Muscle of leg (tissue), 11 donors: ENCODE measurements around the gene TGM1. TPM values are rescaled to one million over a fixed set of nuclear protein-coding genes. Genes with fewer than 3 reads are reported as not detected.
A peak's percentile ranks its signal among the peaks of the same experiment; 100 is the strongest.
"Not testable (repeated sequence)": the region's sequence is repeated elsewhere in the genome, so short reads cannot be mapped to it uniquely, and the experiment has no call there.

ENCODE experiments used
- DNase-seq: peaks from one replicate; pipeline ENCODE4 v3.0.0; 2013
- H3K27ac ChIP-seq: one replicate; pipeline ENCODE4 v1.5.1; 2013; ENCODE audit warnings: mild to moderate bottlenecking, low read length, control low read depth
- H3K27me3 ChIP-seq: one replicate; pipeline ENCODE4 v1.6.1; 2013; ENCODE audit warnings: low read length; ENCODE audit not compliant: control insufficient read depth, insufficient read depth
- H3K36me3 ChIP-seq: one replicate; pipeline ENCODE4 v1.6.1; 2013; ENCODE audit warnings: low read length; ENCODE audit not compliant: control insufficient read depth, insufficient read depth
- H3K4me1 ChIP-seq: one replicate; pipeline ENCODE4 v1.6.1; 2013; ENCODE audit warnings: low read length; ENCODE audit not compliant: control insufficient read depth, insufficient read depth
- H3K4me3 ChIP-seq: one replicate; pipeline ENCODE4 v1.5.1; 2013; ENCODE audit warnings: low read length, control low read depth
- H3K9me3 ChIP-seq: replicated peaks from 2 replicates; pipeline ENCODE4 v1.6.1; 2013; ENCODE audit warnings: low read depth, low read length; ENCODE audit not compliant: control insufficient read depth
- WGBS: methylation state at CpG from one replicate; pipeline ENCODE4 v1.1.5; 2013; ENCODE audit warnings: missing lambda C conversion rate; ENCODE audit not compliant: insufficient coverage; 5-methylcytosine and 5-hydroxymethylcytosine counted together
- polyA plus RNA-seq, 8 donors: library from polyadenylated mRNA; unstranded; fragments of 120-200 nt; gene quantifications; one replicate each; pipeline versions ENCODE4 v1.2.1 to v1.2.3, GENCODE V29; 2013; ENCODE audit warnings: inconsistent platforms in 1 of 8, low replicate concordance in 1 of 8; ENCODE audit not compliant: insufficient read length in 8 of 8, insufficient read depth in 1 of 8
- total RNA-seq: library from RNA; stranded (reverse); fragments of 120-200 nt; gene quantifications from one replicate; pipeline ENCODE4 v1.2.4, GENCODE V29; 2013

Gene TGM1
- total and polyA plus RNA-seq, 9 donors = 0.71 to 3.0 (median 1.1) TPM

DNA sequence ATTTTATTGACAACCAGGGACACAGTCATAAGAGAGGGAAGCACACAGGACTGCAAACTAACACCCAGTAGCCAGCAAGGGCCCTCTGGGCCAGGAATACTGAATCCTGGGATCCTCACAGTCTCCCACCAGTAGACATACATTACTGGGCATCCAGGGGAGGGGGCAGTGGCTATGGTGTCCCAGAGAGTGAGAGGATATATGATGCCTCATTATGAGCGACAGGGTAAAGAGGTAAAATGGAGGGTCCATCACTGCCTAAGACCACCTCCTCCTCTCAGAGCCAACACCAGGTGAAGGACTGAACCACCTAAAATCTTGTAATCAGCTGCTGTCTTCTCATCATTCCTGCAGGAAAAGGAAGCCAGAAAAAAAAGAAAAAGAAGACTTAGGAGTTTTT is 46.1 kb downstream of the TGM1 start:
- peaks cover 17% of the 10 kb centered on the region for H3K4me1 ChIP-seq
- H3K27me3 ChIP-seq, DNase-seq, H3K9me3 ChIP-seq, H3K27ac ChIP-seq, H3K4me3 ChIP-seq: not testable (repeated sequence)
- H3K36me3 ChIP-seq = peaks cover 16% of the 10 kb centered on the region
- no CpG with 5 or more reads among the region's 1 CpG for WGBS

DNA sequence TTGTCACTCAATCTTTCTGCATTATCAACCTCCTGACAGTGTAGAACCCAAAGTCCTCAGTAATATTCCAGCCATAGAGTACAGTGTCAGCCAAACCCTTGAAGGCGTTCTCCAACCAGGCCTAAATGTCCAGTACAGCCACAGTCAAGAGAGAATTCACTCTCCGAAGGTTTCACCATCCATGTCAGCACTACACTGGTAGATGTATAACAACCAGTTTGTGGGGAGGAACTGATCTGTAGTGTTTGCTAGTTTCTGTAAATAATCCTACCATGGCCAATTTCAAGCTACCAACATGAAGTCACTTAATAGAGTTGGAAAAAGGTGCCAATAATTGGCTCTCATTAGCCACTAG is 46.7 kb downstream of the TGM1 start:
- Histone ChIP-seq H3K27ac (peak overlapping the region; percentile 97), H3K27me3 (no peaks in the 10 kb centered on the region), H3K4me1 (peaks cover 17% of the 10 kb centered on the region), H3K4me3 (peak overlapping the region; percentile 66), H3K9me3 (no peaks in the 10 kb centered on the region), H3K36me3 (peaks cover 19% of the 10 kb centered on the region)
- no peak for DNase-seq
- no CpG with 5 or more reads among the region's 2 CpGs for WGBS

DNA sequence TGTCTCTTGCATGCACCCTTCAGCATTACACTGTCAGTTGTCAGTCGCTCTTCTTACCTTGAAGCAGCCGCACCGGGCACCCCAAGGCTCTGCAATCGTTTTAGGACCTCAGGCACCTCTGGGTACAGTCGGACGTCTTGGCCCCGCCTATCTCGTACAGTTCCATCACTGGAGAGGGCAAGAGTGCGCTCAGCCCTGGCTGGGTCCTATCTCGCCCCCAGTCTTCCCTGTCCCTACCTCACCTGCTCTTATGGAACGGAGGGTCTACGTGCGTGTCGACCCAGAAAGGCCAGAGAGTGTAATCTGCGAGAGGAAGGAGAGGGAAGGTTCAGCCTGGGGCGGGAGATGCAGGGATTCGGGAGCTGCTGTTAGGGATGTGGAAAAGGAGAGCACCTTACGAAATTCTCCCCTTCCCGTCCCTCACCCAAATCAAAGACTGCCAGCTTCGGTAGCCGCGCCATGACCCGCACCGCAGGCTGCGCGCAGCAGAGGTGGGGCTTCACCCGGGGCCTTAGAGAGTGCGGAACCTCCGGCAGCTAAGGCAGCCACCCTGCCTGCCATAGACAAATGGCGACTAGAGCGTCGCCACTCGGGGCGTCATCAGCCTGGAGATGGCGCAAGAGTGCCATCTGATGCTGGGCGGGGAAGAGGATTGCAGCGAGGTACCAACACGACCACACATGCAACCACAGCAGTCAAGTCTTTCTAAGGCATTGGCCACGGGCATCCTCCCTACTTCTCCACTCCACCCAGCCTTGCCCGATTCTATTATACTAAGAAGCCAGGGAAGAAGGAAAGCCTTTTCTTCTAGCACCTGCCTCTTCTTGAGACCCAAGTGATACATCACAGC is 47.3 kb downstream of the TGM1 start, which contains the start of gene MDP1:
Gene MDP1 (minus strand): TSS at position 572 of the 850 bp plus-strand sequence. CDS start 111 bp downstream, at position 461.
- 0% methylated on average over 18 of the region's 40 CpGs for WGBS
- H3K27ac ChIP-seq = peak within 1 kb of the TSS; percentile 97
- no peaks in the 10 kb centered on the region for H3K9me3 ChIP-seq
- no peaks in the 10 kb centered on the region for H3K27me3 ChIP-seq
- H3K4me1 ChIP-seq = peaks cover 17% of the 10 kb centered on the region
- peaks cover 24% of the 10 kb centered on the region for H3K36me3 ChIP-seq
- peak; percentile 94 for DNase-seq
- H3K4me3 ChIP-seq = peak within 1 kb of the TSS; percentile 66

DNA sequence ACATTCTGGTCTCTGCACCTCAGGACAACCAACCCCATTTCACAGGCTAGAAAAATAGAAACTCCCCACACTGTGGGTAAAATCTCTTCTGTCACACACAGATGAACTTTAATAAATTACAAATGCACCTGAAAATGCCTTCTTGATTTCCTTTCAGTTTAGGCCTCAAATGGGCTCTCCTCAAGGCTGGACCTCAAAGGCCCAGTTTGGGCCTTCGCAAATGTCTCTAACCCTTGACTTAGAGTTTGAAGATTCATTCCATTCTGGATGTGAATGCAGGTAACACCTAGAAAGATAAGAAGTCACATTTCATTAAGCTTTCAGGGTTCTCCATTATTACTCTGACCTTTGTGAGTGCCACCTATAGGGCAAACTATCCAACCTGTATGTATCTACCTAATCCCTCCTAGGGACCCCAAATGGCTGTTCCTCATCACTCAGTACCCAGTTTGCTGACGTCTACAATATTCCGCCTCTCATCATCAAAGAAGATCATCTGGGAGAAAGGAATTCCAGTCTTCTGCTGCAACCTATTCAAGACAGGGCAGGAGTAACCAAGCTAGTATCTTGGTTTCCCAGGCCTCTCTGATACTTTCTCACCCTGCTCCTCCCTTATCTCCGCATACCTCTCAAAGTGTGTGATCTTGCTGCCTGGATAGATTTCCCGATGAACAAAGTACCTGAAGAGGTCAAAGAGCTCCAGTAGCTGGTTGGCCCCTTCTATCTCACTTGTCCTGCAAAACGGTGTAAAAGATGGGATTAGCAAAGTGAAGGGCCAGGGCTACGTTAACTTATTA is 48.9 kb downstream of the TGM1 start:
- Histone ChIP-seq H3K27ac (peak overlapping the region; percentile 100), H3K36me3 (peaks cover 41% of the 10 kb centered on the region), H3K27me3 (no peaks in the 10 kb centered on the region), H3K4me3 (peak overlapping the region; percentile 76), H3K9me3 (no peaks in the 10 kb centered on the region), H3K4me1 (peaks cover 17% of the 10 kb centered on the region)
- 94% methylated on average over 4 of the region's 7 CpGs for WGBS
- no peak for DNase-seq

DNA sequence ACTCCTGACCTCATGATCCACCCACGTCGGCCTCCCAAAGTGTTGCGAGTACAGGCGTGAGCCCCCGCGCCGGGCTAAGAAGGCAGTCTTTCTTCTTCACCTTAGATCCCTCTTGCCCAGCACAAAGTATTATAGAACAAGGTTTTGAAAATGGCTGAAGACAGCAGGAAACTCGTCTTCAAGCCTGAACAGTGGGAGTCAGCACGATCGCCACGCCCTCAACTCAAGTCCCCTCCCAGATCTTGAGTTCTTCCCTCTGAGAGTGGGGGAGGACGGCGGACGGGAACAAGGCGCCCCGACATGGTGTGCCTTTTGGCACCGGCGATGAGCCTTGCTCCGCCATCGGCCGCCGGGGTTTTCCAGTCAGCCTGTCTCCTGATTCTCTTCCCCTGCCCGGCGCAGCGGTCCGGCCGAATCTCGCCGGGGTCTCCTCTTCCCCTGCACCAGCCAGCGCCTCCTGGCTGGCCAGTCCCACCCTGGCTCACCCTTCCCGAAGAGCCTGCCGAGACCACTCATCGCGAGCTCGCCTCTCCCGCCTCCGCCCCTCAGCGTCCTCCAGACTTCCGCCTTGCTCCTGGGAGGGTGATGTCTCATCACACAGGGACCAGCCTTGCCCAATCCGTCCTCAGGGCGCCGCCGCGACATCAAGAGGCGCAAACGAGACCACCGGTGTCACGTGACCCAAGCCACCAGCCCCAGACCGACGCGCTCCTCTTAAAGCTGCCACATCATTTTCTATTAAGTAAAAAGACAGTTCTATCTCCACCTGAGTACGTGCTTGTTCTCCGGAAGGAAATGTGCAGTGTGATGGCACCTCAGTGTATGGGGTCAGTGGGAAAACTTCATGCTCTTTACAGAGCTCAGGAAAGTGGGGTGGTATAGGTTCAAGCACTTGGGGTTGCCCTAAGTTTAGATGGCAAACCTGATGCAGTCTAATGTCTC is 49.8 kb downstream of the TGM1 start, which contains the start of gene CHMP4A:
Gene CHMP4A (minus strand): TSS at position 565 of the 942 bp plus-strand sequence. CDS start 49 bp downstream, at position 516.
- DNase-seq = peak; percentile 99
- peak within 1 kb of the TSS; percentile 100 for H3K27ac ChIP-seq
- peak within 1 kb of the TSS; percentile 76 for H3K4me3 ChIP-seq
- H3K9me3 ChIP-seq = no peaks in the 10 kb centered on the region
- under 1% methylated on average over 30 of the region's 53 CpGs for WGBS
- peaks cover 49% of the 10 kb centered on the region for H3K36me3 ChIP-seq
- peaks cover 17% of the 10 kb centered on the region for H3K4me1 ChIP-seq
- H3K27me3 ChIP-seq = no peaks in the 10 kb centered on the region

DNA sequence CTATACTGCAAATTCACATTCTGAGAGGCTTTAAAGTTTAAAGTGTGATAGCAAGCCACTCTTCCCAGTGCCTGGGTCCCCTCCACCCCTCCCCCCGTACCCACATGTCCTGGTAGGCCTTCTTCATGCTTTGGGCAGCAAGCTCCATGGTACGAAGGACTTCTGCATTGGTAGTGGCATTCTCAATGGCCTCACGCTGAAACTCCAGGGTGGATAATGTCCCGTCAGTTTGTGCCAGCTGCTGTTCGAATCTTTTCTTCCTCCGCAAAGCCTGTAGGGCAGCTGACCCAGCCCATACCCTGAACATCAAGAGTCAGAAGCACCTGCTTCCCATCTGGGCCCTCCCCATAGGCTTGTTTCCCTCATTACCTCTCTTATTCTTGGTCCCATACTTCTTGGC is 51.7 kb downstream of the TGM1 start:
- peaks cover 17% of the 10 kb centered on the region for H3K4me1 ChIP-seq
- DNase-seq = no peak
- no peaks in the 10 kb centered on the region for H3K9me3 ChIP-seq
- H3K27ac ChIP-seq = no peak overlapping the region
- H3K4me3 ChIP-seq = no peak overlapping the region
- WGBS = 93% methylated on average over 6 of the region's 6 CpGs
- no peaks in the 10 kb centered on the region for H3K27me3 ChIP-seq
- peaks cover 57% of the 10 kb centered on the region for H3K36me3 ChIP-seq

DNA sequence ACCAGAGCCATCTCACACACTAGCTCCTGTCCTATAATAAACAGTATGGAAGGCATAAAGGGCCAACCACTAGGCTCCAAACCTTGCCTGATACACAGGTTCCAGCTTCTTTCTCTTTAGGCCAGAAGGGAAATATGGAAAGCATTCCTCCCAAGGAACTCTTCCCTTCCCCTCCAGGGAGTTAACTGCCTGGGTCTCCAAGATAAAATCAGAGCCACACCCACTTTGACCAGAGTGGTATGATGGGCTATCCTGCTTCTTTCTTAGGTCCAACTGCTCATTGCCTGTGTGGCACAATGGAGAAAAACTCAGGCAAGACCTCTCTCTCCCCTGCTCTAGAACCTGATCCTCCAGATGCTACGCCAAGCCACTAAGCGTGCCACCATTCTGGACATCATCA is 55.4 kb downstream of the TGM1 start:
- no peaks in the 10 kb centered on the region for H3K27me3 ChIP-seq
- WGBS = no CpG with 5 or more reads among the region's 2 CpGs

DNA sequence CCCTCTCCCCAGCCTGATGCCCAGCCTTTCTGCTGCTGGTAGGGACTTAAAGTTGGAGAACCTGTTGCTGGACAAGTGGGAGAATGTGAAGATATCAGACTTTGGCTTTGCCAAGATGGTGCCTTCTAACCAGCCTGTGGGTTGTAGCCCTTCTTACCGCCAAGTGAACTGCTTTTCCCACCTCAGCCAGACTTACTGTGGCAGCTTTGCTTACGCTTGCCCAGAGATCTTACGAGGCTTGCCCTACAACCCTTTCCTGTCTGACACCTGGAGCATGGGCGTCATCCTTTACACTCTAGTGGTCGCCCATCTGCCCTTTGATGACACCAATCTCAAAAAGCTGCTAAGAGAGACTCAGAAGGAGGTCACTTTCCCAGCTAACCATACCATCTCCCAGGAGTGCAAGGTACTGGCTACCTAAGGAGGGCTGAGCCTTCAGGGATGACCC is 55.8 kb downstream of the TGM1 start:
- no peaks in the 10 kb centered on the region for H3K27me3 ChIP-seq
- H3K27ac ChIP-seq = no peak overlapping the region
- no peak overlapping the region for H3K4me3 ChIP-seq
- no peaks in the 10 kb centered on the region for H3K9me3 ChIP-seq
- 88% methylated on average over 5 of the region's 5 CpGs for WGBS
- H3K4me1 ChIP-seq = no peaks in the 10 kb centered on the region
- no peak for DNase-seq
- peaks cover 67% of the 10 kb centered on the region for H3K36me3 ChIP-seq

More for the DNA sequence above, 55.4 kb downstream of the TGM1 start:
- no peak overlapping the region for H3K27ac ChIP-seq
- H3K4me1 ChIP-seq = no peaks in the 10 kb centered on the region
- H3K36me3 ChIP-seq = peaks cover 67% of the 10 kb centered on the region
- H3K4me3 ChIP-seq = no peak overlapping the region
- no peaks in the 10 kb centered on the region for H3K9me3 ChIP-seq
- no peak for DNase-seq

DNA sequence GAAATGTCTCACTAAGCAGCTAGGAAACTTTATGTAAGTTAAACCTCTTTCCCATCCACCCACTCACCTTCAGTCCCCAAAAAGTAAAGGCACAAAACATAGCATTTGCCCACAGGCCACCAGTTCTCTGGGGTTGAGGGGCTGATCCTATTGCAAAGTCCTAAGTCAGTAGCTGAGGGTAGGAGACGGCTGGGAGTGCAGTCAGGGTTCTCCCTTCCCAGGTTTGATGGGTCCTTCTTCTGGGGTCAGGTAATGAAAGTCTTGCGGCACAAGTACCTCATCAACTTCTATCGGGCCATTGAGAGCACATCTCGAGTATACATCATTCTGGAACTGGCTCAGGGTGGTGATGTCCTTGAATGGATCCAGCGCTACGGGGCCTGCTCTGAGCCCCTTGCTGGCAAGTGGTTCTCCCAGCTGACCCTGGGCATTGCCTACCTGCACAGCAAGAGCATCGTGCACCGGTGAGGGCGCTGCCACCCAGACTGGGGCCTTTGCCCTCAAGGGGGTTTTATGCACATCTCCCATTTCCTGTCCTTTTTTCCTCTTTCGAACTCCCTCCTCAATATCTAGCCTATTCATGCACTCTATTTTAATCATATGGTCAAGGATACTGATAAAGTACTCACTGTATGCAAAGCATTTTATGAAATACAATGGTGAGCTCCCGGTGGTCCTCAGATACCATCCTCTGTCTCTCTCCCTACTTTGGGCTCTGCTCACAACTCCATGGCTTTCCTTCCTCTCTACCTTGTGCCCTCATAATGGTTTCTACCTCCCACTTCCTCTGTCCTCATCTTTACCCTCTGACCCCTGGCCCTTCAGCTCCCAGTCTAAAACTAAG is 56.5 kb downstream of the TGM1 start:
- Histone ChIP-seq H3K27me3 (no peaks in the 10 kb centered on the region), H3K36me3 (peaks cover 70% of the 10 kb centered on the region)
- WGBS = 91% methylated on average over 10 of the region's 11 CpGs

More for the DNA sequence above, 56.5 kb downstream of the TGM1 start:
- H3K4me1 ChIP-seq = no peaks in the 10 kb centered on the region
- H3K9me3 ChIP-seq = no peaks in the 10 kb centered on the region
- no peak overlapping the region for H3K27ac ChIP-seq
- DNase-seq = no peak
- H3K4me3 ChIP-seq = no peak overlapping the region
